Right lung (tissue), 10 donors: ENCODE data around the gene ZNF132. TPM values are rescaled to one million over a fixed set of nuclear protein-coding genes. Genes with fewer than 3 reads are reported as not detected.
"Not testable (repeated sequence)": the region's sequence is repeated elsewhere in the genome, so short reads cannot be mapped to it uniquely, and the experiment has no call there.

Source experiments
- DNase-seq, 2 donors: peaks; one replicate each; pipeline ENCODE4 v3.0.0-alpha.2; 2013
- long read RNA-seq, 8 donors: transcript quantifications; one replicate each; lab custom pipeline, GENCODE V29; 2026
- polyA plus RNA-seq, 5 donors: library from polyadenylated mRNA; unstranded; fragments of 120-200 nt; gene quantifications; one replicate each; pipeline versions ENCODE4 v1.2.1 to v1.2.3, GENCODE V29; 2013; ENCODE audit warnings: inconsistent platforms in 1 of 5, low replicate concordance in 1 of 5; ENCODE audit not compliant: insufficient read length in 5 of 5, insufficient read depth in 1 of 5

The ZNF132 gene
- polyA plus RNA-seq: 10 to 100 TPM in 4 of 5 donors, 1 to 10 TPM in 1; 7.8 to 11.3 (median 10.7) TPM
- long read RNA-seq, donor 1, partial matches to known transcripts: 0 of 6 reads
- long read RNA-seq, donor 1, other reads (novel, unspliced or antisense): 0 of 6 reads
- long read RNA-seq, donor 2, partial matches to known transcripts: 0 of 3 reads
- long read RNA-seq, donor 2, other reads (novel, unspliced or antisense): 0 of 3 reads
- long read RNA-seq, donor 3, transcript ZNF132-202 (1 exons, 2,356 nt): major isoform, 6 of 6 reads
- long read RNA-seq, donor 3, partial matches to known transcripts: 0 of 6 reads
- long read RNA-seq, donor 3, other reads (novel, unspliced or antisense): 0 of 6 reads
- long read RNA-seq, donor 4, partial matches to known transcripts: 0 of 5 reads
- long read RNA-seq, donor 4, other reads (novel, unspliced or antisense): 0 of 5 reads
- long read RNA-seq, donor 5, transcript ZNF132-202 (1 exons, 2,356 nt): major isoform, 6 of 6 reads
- long read RNA-seq, donor 5, partial matches to known transcripts: 0 of 6 reads
- long read RNA-seq, donor 5, other reads (novel, unspliced or antisense): 0 of 6 reads
- long read RNA-seq, donor 6, transcript ZNF132-202 (1 exons, 2,356 nt): major isoform, 7 of 7 reads
- long read RNA-seq, donor 6, partial matches to known transcripts: 0 of 7 reads
- long read RNA-seq, donor 6, other reads (novel, unspliced or antisense): 0 of 7 reads
- long read RNA-seq, donor 7, transcript ZNF132-202 (1 exons, 2,356 nt): major isoform, 8 of 8 reads
- long read RNA-seq, donor 7, partial matches to known transcripts: 0 of 8 reads
- long read RNA-seq, donor 7, other reads (novel, unspliced or antisense): 0 of 8 reads
- long read RNA-seq, donor 8, partial matches to known transcripts: 0 of 3 reads
- long read RNA-seq, donor 8, other reads (novel, unspliced or antisense): 0 of 3 reads

DNA sequence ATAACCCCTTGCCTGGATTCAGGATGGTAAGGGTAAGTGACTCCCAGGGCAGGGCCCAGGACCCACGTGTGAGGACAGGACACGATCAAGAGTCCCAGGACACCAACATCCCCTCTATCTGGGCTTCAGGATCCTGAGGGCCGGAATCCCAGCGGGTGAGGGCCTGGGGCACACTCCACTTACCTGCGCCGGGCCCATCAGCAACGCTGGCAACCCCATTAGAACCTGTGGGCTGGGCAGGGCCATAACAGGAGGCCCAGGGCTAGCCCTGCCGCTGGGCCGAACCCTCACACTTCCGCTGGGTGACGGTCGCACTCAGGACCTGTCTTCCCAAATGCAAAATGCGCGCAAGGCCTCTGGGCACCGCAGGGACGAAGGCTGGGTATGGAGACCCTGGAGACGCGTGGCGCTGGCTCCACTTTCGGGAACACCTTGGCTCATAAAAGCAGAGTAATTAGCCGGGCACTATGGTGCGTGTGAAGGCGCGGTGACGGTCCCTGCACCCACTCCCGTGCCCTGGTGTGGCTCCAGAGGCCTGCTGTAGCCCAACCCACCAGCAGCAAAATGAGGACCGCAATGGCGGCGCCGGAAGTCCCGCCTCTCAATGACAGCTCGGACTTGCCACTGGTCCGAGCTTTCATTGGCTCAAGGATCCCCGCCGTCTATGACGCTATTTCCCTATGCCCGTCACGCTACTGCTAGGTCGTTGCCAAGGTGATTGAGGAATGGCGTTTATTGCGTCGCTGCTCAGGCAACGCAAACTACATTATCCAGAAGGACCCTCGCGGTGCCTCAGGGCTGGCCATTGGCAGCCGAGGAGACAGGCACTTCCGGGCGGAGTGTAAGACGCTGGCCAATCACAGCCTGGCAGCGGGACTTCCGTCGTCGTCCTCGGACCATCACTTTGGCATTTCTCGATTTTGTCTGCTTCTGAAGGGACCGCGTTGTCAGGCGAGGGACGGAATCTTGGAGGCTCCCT lies at the start of gene ZNF132:
Gene ZNF132, minus strand, starts transcription at position 578 of the 979 bp plus-strand sequence. Its CDS starts 332 bp downstream, at position 246.
- peak; percentile 98 to 99 for DNase-seq

DNA sequence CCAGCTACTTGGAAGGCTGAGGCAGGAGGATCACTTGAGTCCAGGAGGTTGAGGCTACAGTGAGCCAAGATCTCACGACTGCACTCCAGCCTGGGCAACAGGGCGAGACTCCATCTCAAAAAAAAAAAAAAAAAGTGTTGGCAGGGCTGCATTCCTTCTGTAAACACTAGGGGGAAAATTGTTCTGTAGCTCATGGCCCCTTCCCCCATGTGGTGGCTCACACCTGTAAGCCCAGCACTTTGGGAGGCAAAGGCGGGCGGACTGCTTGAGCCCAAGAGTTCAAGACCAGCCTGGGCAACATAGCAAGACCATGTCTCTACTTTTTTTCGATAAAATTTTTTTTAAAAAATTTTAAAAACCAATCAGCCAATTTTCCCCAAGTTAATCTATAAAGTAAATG lies 44.4 kb upstream of the ZNF132 start:
- DNase-seq: not testable (repeated sequence)

DNA sequence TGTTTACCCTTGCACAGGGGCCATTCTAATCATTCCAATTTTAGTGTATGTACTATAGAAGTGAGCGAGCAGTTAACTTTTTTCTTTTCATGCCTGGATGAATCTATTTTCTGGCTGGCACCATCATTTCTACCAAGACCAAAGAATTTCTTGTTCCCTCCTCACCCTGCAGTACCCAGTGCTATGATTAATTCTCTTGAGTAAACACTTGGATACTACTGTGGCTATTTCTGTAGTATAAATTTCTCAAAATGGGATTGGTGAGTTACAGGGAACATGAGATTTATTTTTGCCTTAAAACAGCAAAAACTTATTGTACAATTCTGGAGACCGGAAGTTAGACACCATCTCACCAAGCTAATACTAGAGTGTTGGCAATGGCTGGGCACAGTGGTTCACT lies 43.8 kb upstream of the ZNF132 start:
- DNase-seq: no peak

DNA sequence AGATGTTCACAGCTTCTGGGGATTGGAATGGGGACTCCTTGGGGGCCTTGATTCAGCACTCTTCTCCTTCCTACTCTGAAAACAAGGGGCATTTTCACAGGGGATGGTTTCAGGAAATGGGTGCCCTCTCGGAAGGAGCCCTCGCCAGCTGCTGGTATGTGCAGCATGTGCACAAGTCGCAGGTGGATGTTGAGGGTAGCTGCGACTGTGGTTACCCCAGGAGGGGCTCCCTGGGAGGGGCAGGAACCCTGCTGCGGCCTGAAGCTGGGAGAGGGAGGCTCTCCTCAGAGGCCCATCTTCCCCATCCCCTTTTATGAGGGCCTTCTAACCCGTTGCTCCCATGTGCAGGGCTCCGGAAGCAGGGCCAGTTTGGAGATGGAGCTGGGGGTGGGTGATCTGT lies 42.4 kb upstream of the ZNF132 start:
- no peak for DNase-seq

DNA sequence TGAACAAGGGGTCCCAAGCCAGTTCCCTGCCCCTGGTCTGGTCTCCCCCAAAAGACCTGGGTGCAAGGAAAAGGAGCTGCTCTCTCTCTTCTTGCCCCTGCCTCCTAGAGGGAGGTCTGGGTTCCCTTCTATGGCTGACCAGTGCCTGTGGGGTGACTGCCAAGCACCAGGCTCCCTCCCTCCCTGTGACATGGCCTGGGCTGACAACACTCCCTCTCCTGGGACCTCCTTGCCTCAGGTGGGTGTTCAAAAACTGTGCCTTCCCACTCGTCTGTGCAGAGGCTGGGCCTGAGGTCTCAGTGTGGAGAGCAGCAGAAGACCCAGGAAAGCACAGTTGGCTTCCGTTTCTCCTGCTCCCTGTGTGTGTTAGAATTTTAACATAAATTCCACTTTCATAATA lies 40.9 kb upstream of the ZNF132 start:
- no peak for DNase-seq

DNA sequence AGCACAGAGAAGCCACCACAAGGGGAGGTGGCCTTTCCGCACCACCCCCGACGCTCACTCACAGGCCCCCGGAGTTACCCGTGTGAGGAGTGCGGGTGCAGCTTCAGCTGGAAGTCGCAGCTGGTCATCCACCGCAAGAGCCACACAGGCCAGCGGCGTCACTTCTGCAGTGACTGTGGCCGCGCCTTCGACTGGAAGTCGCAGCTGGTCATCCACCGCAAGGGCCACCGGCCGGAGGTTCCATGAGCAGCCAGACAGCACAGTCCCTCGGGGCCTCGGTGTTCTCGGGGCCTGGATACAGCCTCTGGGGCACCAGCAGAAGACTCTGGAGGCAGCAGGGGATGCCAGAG lies 40.5 kb upstream of the ZNF132 start:
- DNase-seq: no peak

DNA sequence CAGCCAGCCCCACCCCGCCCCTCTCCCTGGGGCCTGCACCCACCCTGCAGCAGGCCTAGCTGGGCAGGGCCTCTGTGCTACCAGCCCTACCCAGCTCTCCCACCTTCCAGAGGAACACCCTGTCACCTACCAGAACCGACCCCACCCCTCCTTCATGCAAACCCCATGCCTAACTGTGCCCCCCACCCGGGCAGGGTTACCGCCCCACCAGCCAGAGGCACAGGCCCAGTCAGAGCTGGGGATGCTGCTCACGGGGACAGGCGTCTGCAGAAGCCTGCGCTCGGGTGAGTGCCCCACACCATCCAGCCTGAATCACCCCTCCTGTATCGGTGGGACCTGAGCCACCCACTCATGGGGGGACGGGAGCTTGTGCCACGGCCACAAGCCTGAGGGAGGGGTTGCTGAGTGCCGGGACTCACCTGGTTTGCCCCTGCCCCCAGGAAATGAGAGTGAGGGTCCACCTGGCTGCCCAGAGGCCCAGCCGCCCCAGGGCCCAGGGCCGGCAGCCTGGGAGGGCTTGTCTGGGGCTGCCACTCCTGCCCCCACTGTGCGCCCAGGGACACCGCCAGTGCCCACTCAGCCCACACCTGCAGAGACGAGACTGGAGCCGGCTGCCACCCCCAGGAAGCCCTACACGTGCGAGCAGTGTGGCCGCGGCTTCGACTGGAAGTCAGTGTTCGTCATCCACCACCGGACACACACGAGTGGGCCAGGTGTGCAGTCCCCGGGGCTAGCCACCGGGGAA lies 40.0 kb upstream of the ZNF132 start:
- DNase-seq: no peak

DNA sequence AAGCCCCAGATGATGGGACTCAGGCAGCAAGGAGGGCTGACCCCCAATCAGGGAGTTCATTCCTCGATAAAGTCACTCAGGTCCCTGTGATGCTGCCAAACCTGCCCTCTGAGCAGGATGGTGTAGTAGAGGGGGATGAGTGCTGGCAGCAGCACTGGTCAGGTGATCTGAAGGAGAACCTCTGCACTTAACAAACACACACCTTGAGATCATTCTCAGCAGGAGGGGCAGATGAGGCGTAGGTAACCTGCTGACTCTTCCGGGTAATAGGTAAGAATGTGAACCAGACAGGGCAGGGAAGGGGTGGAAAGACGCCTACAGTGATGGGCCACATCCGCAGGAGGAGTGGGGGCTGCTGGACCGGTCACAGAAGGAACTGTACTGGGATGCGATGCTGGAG lies 39.4 kb upstream of the ZNF132 start:
- no peak for DNase-seq

DNA sequence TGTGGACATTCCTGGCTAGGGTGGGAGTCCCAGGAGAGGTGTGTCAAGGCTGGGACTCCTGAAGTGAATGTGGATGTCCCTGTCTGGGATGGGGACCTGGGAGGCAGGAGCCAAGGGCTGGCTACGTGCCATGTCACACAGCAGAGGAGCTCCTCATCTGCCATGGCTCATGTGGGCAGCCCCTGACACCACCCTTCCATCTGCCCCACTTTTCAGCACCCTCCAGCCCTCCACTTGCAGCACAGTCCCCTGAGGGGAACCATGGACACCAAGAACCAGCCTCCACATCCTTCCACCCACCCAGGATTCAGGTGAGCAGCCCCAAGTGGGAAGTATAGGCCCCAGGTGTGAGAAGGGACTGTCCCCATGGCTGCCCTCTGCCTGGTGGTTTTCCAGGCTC lies 37.9 kb upstream of the ZNF132 start:
- no peak for DNase-seq

DNA sequence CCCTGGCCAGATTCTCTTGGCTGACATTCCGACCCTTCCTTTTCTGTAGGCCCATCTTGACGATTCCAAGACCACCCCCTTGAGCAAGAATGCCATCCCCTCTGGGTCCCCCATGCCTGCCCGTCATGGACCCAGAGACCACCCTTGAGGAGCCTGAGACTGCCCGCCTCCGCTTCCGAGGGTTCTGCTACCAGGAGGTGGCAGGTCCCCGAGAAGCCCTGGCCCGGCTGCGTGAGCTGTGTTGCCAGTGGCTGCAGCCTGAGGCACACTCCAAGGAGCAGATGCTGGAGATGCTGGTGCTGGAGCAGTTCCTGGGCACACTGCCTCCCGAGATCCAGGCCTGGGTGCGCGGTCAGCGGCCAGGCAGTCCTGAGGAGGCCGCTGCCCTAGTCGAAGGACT lies 37.2 kb upstream of the ZNF132 start:
- DNase-seq: no peak

DNA sequence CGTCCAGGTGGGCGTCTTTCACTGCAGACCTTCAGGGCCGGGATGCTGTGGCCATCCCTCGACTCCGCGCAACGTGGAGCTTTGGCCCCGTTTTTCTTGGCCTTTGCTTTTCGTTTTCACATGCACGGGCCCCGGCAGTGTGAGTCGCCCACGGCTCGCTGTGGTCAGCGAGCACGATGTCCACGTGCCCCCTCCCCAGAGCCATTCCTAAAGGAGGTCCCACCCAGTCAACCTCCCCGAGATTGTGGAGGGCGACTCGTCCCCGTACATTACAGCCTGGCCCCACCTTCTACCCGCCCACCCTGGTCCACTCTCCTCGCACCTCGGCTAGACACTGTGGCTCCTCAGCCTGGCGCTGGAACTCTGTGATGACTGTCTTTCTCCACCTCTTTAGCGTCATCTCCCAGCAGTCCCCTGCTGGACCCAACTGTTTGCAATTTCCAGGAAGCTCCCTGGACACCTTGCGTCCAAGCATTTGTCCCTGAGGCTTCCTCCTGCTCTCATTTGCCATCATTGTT lies 36.6 kb upstream of the ZNF132 start:
- DNase-seq: no peak

DNA sequence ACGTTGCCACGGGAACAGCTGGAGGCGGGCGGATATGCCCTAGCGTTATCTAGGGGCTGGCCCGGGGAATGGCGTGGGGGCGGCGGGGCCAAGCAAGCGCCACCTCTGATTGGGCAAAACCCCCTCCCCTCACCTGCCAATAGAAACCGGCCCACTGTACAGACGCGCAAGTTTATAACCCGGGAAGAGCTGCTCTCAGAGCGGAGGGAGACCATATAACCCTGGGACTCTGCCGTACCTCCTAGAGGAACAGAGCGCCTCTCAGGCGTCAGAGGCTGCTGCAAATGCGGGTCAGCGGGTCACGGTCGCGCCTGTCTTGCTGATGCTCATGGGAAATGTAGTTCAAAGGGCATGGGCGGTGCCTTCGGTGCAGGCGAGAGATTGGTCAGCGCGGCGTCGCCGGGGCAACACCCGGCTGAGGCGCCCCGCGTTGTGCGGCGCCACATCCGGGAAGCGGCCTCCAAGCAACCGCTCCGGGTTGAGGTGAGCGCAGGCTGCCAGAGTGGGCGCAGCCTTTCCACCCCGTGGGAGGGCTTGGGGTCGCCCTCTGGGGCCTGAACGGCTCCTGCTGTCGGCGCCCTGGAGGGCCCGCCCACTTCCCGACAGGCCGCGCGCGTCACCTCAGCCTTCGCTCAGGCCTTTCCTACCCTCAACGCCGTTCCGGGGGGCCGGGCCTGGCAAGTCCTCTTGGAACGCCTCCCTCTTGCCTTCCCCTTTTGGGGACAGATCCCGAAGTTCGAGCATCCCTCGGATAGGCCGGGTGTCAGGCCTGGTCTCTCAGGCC lies 36.0 kb upstream of the ZNF132 start, which contains the start of gene ZNF446:
Gene ZNF446, plus strand, starts transcription at position 639 of the 784 bp plus-strand sequence. CDS start 867 bp downstream, outside the sequence.
- DNase-seq: peak; percentile 98

DNA sequence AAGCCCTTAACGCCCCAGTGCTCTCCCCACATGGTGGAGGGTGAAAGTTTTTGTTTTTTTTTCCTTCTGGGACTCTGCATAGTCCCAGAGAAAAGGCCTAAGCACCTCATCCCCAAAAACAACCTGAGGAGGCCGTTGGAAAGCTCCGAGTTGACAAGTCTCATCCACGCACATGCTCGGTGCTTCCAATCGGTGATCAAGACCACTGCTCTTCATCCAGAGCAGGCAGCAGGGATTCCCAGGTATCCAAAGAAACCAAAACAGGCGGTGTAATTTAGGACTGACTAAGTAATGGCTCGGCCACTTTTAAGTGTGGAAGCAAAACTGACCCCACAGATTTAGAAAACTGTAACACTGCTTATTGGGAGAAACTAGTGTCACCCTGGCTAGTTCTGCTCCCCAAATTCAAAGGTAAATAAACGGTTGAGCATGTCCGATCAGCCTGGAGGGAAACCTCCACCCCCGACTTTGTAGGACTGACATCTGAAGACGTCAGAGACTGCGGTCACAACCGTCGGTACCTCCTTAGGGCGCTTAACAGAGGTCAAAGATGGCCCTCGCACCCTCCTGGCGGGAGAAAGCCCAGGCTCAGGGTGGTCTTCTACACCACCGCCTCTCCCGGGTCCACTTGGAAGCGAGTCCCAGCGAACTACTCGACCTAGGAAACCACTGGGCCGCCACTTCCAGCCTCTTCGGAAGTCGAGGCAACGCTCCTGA lies 35.2 kb upstream of the ZNF132 start:
- no peak for DNase-seq

DNA sequence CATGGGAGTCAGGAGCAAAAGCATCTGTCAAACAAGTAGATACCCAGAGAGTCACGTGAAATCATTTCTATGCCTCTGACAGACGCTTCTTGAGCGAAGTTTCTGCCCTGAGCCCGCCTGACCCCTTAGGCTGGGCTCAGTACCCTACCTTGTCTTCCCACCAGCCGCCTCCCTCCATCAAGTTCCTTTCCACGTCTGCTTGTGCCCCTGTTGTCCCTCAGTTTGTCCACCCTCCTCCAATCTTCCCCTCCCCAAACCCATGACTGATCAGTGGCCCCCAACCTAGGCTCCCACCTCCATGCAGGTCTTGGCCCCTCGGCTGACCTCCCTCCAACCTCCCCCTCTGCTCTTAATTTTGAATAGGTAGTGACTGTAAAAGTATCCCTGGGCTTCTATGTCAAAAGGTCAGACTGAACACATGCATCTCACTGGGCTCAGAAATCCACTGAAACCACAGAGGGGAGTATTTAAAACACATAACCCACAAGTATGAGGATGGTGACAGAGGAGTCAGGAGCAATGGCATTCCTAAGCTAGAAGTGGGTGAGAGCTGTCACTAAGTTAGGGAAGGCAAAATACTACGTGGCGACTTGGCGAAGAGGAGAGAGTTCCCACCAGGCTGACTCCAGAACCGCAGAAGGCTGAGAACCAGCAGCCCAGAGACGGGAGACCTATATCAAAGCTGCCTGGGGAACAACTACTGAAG lies 34.5 kb upstream of the ZNF132 start:
- DNase-seq: no peak

DNA sequence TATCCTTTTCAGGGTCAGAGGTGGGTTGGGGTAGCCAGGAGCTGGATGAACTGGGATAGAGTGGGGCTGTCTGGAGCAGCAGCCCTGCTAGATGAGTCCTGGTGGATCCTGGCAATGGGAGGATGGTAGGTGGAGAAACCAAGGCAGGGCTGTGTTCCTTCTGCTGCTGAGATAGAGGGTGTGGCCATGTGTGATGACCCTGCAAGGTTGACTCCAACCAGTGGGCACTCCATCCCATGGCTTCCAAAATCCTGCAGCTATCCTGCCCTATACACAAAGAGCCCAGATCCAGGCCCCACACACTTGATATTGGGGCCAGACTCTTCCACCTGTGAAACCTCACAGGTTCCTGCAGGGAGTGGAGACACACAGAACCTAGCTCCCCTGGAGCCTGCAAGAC lies 33.8 kb upstream of the ZNF132 start:
- no peak for DNase-seq

DNA sequence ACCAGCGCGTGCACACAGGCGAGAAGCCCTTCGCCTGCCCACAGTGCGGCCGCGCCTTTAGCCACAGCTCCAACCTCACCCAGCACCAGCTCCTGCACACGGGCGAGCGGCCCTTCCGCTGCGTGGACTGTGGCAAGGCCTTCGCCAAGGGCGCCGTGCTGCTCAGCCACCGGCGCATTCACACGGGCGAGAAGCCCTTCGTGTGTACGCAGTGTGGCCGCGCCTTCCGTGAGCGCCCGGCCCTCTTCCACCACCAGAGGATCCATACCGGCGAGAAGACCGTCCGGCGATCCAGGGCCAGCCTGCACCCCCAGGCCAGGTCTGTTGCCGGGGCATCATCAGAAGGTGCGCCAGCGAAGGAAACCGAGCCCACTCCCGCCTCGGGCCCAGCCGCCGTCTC lies 31.8 kb upstream of the ZNF132 start:
- no peak for DNase-seq

DNA sequence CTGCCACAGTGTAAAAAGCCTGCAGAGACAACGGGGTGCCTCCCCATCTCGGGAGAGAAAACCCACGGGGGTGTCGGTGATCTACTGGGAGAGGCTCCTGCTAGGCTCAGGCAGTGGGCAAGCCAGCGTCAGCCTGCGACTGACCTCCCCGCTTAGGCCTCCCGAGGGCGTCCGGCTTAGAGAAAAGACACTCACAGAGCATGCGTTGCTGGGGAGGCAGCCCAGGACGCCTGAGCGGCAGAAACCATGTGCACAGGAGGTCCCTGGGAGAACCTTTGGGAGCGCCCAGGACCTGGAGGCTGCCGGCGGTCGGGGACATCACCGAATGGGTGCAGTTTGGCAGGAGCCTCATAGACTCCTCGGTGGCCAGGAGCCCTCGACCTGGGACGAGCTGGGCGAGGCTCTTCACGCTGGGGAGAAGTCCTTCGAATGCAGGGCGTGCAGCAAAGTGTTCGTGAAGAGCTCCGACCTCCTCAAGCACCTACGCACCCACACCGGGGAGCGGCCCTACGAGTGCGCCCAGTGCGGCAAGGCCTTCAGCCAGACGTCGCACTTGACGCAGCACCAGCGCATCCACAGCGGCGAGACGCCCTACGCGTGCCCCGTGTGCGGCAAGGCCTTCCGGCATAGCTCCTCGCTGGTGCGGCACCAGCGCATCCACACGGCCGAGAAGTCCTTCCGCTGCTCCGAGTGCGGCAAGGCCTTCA lies 31.0 kb upstream of the ZNF132 start:
- DNase-seq: not testable (repeated sequence)
